ENCODE measurements around the gene PDE11A. TPM values are rescaled to one million over a fixed set of nuclear protein-coding genes. Genes with fewer than 3 reads are reported as not detected.

Gene PDE11A
- total RNA-seq, 1 experiment from 2014 or later = not detected

DNA sequence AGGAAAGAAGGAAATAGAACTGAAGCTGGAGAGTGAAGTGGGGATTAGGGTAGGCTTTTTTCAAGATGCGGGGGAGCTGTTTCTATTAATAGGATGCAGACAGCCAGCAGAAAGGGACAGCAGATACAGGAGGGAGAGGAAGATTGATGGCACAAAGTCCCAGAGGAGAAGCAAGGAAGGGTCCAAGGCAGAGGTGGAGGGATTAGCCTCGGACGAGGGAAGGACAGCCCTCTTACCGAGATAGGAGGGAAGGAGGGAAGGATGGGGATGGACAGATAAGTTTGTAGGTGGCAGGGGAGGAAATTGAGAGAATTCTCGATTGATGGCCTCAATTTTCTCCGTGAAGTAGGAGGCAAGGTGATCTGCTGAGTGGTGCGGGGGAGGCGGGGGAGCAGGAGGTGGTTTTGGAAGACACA is 362.6 kb downstream of the PDE11A start:
- ChIA-PET CTCF (interaction anchor here (0.6 to 0.8 kb wide), 2 partner anchors 29 to 101 kb away, joined by 3 read pairs; no protein-coding TSS in a partner anchor), POLR2A (interaction anchor here (0.6 kb wide), 1 partner anchor 1363 kb away, joined by 3 read pairs; no protein-coding TSS in a partner anchor)
- no peaks in the 10 kb centered on the region for H3K4me1 Mint-ChIP-seq (ENCODE audit: insufficient read depth, unreplicated experiment)
- no peaks in the 10 kb centered on the region for H3K36me3 Mint-ChIP-seq (ENCODE audit: insufficient read depth, unreplicated experiment)
- intact Hi-C loops (cut with micrococcal nuclease) = no loop called here
- H3K9me3 Mint-ChIP-seq (ENCODE audit: unreplicated experiment) = no peaks in the 10 kb centered on the region
- BruUV-seq (replicated peaks) = no TSS peak
- TF ChIP-seq, protein P1, sequence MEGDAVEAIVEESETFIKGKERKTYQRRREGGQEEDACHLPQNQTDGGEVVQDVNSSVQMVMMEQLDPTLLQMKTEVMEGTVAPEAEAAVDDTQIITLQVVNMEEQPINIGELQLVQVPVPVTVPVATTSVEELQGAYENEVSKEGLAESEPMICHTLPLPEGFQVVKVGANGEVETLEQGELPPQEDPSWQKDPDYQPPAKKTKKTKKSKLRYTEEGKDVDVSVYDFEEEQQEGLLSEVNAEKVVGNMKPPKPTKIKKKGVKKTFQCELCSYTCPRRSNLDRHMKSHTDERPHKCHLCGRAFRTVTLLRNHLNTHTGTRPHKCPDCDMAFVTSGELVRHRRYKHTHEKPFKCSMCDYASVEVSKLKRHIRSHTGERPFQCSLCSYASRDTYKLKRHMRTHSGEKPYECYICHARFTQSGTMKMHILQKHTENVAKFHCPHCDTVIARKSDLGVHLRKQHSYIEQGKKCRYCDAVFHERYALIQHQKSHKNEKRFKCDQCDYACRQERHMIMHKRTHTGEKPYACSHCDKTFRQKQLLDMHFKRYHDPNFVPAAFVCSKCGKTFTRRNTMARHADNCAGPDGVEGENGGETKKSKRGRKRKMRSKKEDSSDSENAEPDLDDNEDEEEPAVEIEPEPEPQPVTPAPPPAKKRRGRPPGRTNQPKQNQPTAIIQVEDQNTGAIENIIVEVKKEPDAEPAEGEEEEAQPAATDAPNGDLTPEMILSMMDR (IDR thresholded peaks at IDR 0.05; ENCODE audit: unreplicated experiment) = no peak
- peaks cover 23% of the 10 kb centered on the region for H3K27me3 Mint-ChIP-seq (ENCODE audit: insufficient read depth, unreplicated experiment)
- no peak overlapping the region for H3K4me3 Mint-ChIP-seq (ENCODE audit: unreplicated experiment)
- no peak overlapping the region for H3K27ac Mint-ChIP-seq (ENCODE audit: low read depth, unreplicated experiment)
- DNase-seq (ENCODE audit: unreplicated experiment) = no peak

- Mint-ChIP-seq H3K4me1 (ENCODE audit: insufficient read depth, unreplicated experiment) (no peaks in the 10 kb centered on the region), H3K27me3 (ENCODE audit: insufficient read depth, unreplicated experiment) (peaks cover 20% of the 10 kb centered on the region), H3K9me3 (ENCODE audit: unreplicated experiment) (no peaks in the 10 kb centered on the region), H3K4me3 (ENCODE audit: unreplicated experiment) (no peak overlapping the region), H3K36me3 (ENCODE audit: insufficient read depth, unreplicated experiment) (no peaks in the 10 kb centered on the region), H3K27ac (ENCODE audit: low read depth, unreplicated experiment) (no peak overlapping the region)
- BruUV-seq (replicated peaks) = no TSS peak
- intact Hi-C loops (cut with micrococcal nuclease) = no loop called here
- ChIA-PET POLR2A (interaction anchor here (0.6 kb wide), 1 partner anchor 1362 kb away, joined by 3 read pairs; no protein-coding TSS in a partner anchor), CTCF (no interaction called here)
- no peak for DNase-seq (ENCODE audit: unreplicated experiment)
- TF ChIP-seq, protein P1 (IDR thresholded peaks at IDR 0.05; ENCODE audit: unreplicated experiment) = no peak
These were observed 363.7 kb downstream of the PDE11A start for GRCh38 chr2:177708660-177709444.

DNA sequence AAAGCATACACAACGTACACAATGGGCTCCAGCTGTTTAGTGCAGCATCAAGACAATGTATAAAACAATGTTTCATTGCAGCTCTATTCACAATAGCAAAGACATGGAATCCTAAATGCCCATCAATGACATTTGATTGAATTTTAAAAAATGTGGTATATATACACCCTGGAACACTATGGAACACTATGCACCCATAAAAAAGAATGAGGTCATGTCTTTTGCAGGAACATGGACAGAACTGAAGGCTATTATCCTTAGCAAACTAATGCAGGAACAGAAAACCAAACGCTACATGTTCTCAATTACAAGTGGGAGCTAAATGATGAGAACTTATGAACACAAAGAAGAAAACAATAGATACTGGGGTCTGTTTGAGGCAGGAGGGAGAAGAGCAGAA is 364.5 kb downstream of the PDE11A start:
- no peak overlapping the region for H3K4me3 Mint-ChIP-seq (ENCODE audit: unreplicated experiment)
- POLR2A ChIA-PET = no interaction called here

GRCh38 chr2:177705511-177706173 is 366.9 kb downstream of the PDE11A start:
- no TSS peak for BruUV-seq (replicated peaks)
- Mint-ChIP-seq H3K27me3 (ENCODE audit: insufficient read depth, unreplicated experiment) (peaks cover 26% of the 10 kb centered on the region), H3K4me3 (ENCODE audit: unreplicated experiment) (no peak overlapping the region)

More for the DNA sequence above, 364.5 kb downstream of the PDE11A start:
- Mint-ChIP-seq H3K9me3 (ENCODE audit: unreplicated experiment) (no peaks in the 10 kb centered on the region), H3K27me3 (ENCODE audit: insufficient read depth, unreplicated experiment) (peaks cover 26% of the 10 kb centered on the region), H3K36me3 (ENCODE audit: insufficient read depth, unreplicated experiment) (no peaks in the 10 kb centered on the region), H3K4me1 (ENCODE audit: insufficient read depth, unreplicated experiment) (no peaks in the 10 kb centered on the region), H3K27ac (ENCODE audit: low read depth, unreplicated experiment) (no peak overlapping the region)
- CTCF ChIA-PET = interaction anchor here (1.3 kb wide), 1 partner anchor 55 kb away, joined by 4 read pairs; no protein-coding TSS in a partner anchor
- intact Hi-C loops (cut with micrococcal nuclease) = no loop called here
- no TSS peak for BruUV-seq (replicated peaks)
- TF ChIP-seq, protein P1 (IDR thresholded peaks at IDR 0.05; ENCODE audit: unreplicated experiment) = no peak
- no peak for DNase-seq (ENCODE audit: unreplicated experiment)

More at GRCh38 chr2:177705511-177706173, 366.9 kb downstream of the PDE11A start:
- TF ChIP-seq, protein P1 (IDR thresholded peaks at IDR 0.05; ENCODE audit: unreplicated experiment) = no peak
- Mint-ChIP-seq H3K27ac (ENCODE audit: low read depth, unreplicated experiment) (no peak overlapping the region), H3K36me3 (ENCODE audit: insufficient read depth, unreplicated experiment) (no peaks in the 10 kb centered on the region), H3K4me1 (ENCODE audit: insufficient read depth, unreplicated experiment) (no peaks in the 10 kb centered on the region), H3K9me3 (ENCODE audit: unreplicated experiment) (no peaks in the 10 kb centered on the region)
- ChIA-PET CTCF (interaction anchor here (0.6 to 1.0 kb wide), 3 partner anchors 10 to 268 kb away, joined by 3 read pairs; no protein-coding TSS in a partner anchor), POLR2A (no interaction called here)
- DNase-seq (ENCODE audit: unreplicated experiment) = no peak
- intact Hi-C loops (cut with micrococcal nuclease) = no loop called here

Data from MCF 10A (cell line).